Esophagus squamous epithelium (tissue), 4 donors: ENCODE measurements around the gene FES.

Experiments used
- POLR2A ChIP-seq, 4 donors: fragments of 450-650 bp; IDR thresholded peaks; one replicate each; pipeline ENCODE4 v1.6.1; 2017; ENCODE audit warnings: antibody characterized with exemption in 4 of 4, mild to moderate bottlenecking in 4 of 4, moderate library complexity in 3 of 4
- TF ChIP-seq, protein P1 (sequence below), 6 experiments: fragments of 450-650 bp in 4 of 6; fragments of 200-600 bp in 2 of 6; sonication (generic) in 2 of 6; IDR thresholded peaks; one replicate each; pipeline ENCODE4 v1.5.1; 2016 to 2019; ENCODE audit warnings: antibody characterized with exemption in 6 of 6, mild to moderate bottlenecking in 4 of 6, moderate library complexity in 4 of 6

DNA sequence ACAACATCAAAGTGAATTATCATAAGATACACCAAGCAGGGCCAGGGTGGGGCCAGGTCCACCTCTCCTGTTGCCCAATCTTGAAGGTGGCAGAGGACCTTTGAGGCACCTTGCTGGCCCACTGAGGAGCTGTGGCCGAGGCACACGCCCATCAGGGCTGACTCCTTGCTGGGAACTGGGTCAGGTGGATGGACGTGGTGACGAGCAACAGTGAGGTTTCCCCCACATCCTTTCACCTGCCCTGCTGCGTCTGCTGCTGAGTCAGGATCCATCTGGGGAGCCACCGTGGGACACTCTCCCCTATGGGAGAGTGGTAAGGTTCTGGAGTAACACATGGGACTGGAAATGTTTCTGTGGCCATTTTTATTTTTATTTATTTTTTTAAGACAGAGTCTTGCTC is 33.2 kb upstream of the FES start:
- no peak for TF ChIP-seq POLR2A (IDR thresholded peaks at IDR 0.05)
- TF ChIP-seq, protein P1, sequence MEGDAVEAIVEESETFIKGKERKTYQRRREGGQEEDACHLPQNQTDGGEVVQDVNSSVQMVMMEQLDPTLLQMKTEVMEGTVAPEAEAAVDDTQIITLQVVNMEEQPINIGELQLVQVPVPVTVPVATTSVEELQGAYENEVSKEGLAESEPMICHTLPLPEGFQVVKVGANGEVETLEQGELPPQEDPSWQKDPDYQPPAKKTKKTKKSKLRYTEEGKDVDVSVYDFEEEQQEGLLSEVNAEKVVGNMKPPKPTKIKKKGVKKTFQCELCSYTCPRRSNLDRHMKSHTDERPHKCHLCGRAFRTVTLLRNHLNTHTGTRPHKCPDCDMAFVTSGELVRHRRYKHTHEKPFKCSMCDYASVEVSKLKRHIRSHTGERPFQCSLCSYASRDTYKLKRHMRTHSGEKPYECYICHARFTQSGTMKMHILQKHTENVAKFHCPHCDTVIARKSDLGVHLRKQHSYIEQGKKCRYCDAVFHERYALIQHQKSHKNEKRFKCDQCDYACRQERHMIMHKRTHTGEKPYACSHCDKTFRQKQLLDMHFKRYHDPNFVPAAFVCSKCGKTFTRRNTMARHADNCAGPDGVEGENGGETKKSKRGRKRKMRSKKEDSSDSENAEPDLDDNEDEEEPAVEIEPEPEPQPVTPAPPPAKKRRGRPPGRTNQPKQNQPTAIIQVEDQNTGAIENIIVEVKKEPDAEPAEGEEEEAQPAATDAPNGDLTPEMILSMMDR (IDR thresholded peaks at IDR 0.05), result no peak
